H9 (cell line): ENCODE measurements around the gene PTPRB. TPM values are rescaled to one million over a fixed set of nuclear protein-coding genes. Genes with fewer than 3 reads are reported as not detected.
"Not testable (repeated sequence)": the region's sequence is repeated elsewhere in the genome, so short reads cannot be mapped to it uniquely, and the experiment has no call there.

Source experiments
- DNase-seq: peaks from one replicate; pipeline ENCODE4 v3.0.0-alpha.2; 2017
- H2AFZ ChIP-seq: one replicate; pipeline ENCODE4 v1.6.1; 2013; ENCODE audit warnings: mild to moderate bottlenecking, low read length, control low read depth, moderate library complexity
- H2AK5ac ChIP-seq: 2 replicates; pipeline ENCODE4 v1.6.1; 2013; ENCODE audit warnings: low read length, control low read depth, mixed read lengths; ENCODE audit not compliant: insufficient read length
- H2BK120ac ChIP-seq: one replicate; pipeline ENCODE4 v1.6.1; 2013; ENCODE audit warnings: low read depth, mild to moderate bottlenecking, low read length, control low read depth, inconsistent platforms; ENCODE audit not compliant: poor library complexity, severe bottlenecking
- H2BK12ac ChIP-seq: 2 replicates; pipeline ENCODE4 v1.6.1; 2013; ENCODE audit warnings: low read length, control low read depth, mixed read lengths, low read depth; ENCODE audit not compliant: insufficient read length
- H2BK15ac ChIP-seq: 2 replicates; pipeline ENCODE4 v1.6.1; 2013; ENCODE audit warnings: low read depth, low read length, control low read depth
- H2BK20ac ChIP-seq: one replicate; pipeline ENCODE4 v1.6.1; 2013; ENCODE audit warnings: low read depth, mild to moderate bottlenecking, low read length, control low read depth, inconsistent platforms; ENCODE audit not compliant: poor library complexity, severe bottlenecking
- H2BK5ac ChIP-seq: 2 replicates; pipeline ENCODE4 v1.6.1; 2013; ENCODE audit warnings: low read length, control low read depth, mixed read lengths; ENCODE audit not compliant: insufficient read length
- H3K14ac ChIP-seq: 2 replicates; pipeline ENCODE4 v1.6.1; 2013; ENCODE audit warnings: low read length, control low read depth; ENCODE audit not compliant: insufficient read depth
- H3K18ac ChIP-seq: 2 replicates; pipeline ENCODE4 v1.6.1; 2013; ENCODE audit warnings: low read depth, mild to moderate bottlenecking, mixed read lengths, low read length, control low read depth; ENCODE audit not compliant: insufficient read length
- H3K23ac ChIP-seq: 2 replicates; pipeline ENCODE4 v1.6.1; 2013; ENCODE audit warnings: low read length, control low read depth, mixed read lengths, low read depth; ENCODE audit not compliant: insufficient read length
- H3K23me2 ChIP-seq: 2 replicates; pipeline ENCODE4 v1.6.1; 2013; ENCODE audit warnings: low read depth, mild to moderate bottlenecking, mixed read lengths, low read length, control low read depth; ENCODE audit not compliant: insufficient read length, poor library complexity, severe bottlenecking
- H3K27ac ChIP-seq: 2 replicates; pipeline ENCODE4 v1.5.1; 2013; ENCODE audit warnings: low read length, control low read depth, mixed read lengths, low read depth; ENCODE audit not compliant: insufficient read length
- H3K27me3 ChIP-seq: 2 replicates; pipeline ENCODE4 v1.6.1; 2013; ENCODE audit warnings: low read length, control low read depth, inconsistent platforms; ENCODE audit not compliant: insufficient read depth
- H3K4ac ChIP-seq: 2 replicates; pipeline ENCODE4 v1.6.1; 2013; ENCODE audit warnings: low read depth, mild to moderate bottlenecking, control low read depth, inconsistent platforms, low read length, moderate library complexity
- H3K4me1 ChIP-seq: 2 replicates; pipeline ENCODE4 v1.6.1; 2013; ENCODE audit warnings: low read length, control low read depth, inconsistent platforms; ENCODE audit not compliant: insufficient read depth
- H3K4me2 ChIP-seq: 2 replicates; pipeline ENCODE4 v1.6.1; 2013; ENCODE audit warnings: low read length, control low read depth, mixed read lengths; ENCODE audit not compliant: insufficient read length, insufficient read depth
- H3K56ac ChIP-seq: 2 replicates; pipeline ENCODE4 v1.6.1; 2013; ENCODE audit warnings: low read depth, mild to moderate bottlenecking, mixed read lengths, low read length, control low read depth; ENCODE audit not compliant: insufficient read length
- H3K79me1 ChIP-seq: 2 replicates; pipeline ENCODE4 v1.6.1; 2013; ENCODE audit warnings: low read depth, mild to moderate bottlenecking, moderate library complexity, low read length, control low read depth, inconsistent platforms; ENCODE audit not compliant: insufficient read depth, poor library complexity, severe bottlenecking
- H3K79me2 ChIP-seq: 2 replicates; pipeline ENCODE4 v1.6.1; 2013; ENCODE audit warnings: low read length, control low read depth, inconsistent platforms; ENCODE audit not compliant: insufficient read depth
- H3K9ac ChIP-seq: 2 replicates; pipeline ENCODE4 v1.6.1; 2013; ENCODE audit warnings: low read length, control low read depth, mixed read lengths; ENCODE audit not compliant: insufficient read length; ENCODE audit errors: extremely low read depth
- H3K9me3 ChIP-seq: one replicate; pipeline ENCODE4 v1.6.1; 2013; ENCODE audit warnings: low read depth, low read length, inconsistent platforms; ENCODE audit not compliant: control insufficient read depth
- H3T11ph ChIP-seq: one replicate; pipeline ENCODE4 v1.6.1; 2013; ENCODE audit warnings: mild to moderate bottlenecking, low read length, control low read depth, inconsistent platforms
- H4K20me1 ChIP-seq: one replicate; pipeline ENCODE4 v1.6.1; 2013; ENCODE audit not compliant: control insufficient read depth, insufficient read length, insufficient read depth
- H4K5ac ChIP-seq: 2 replicates; pipeline ENCODE4 v1.6.1; 2013; ENCODE audit warnings: low read depth, mild to moderate bottlenecking, mixed read lengths, low read length, control low read depth; ENCODE audit not compliant: insufficient read length
- H4K8ac ChIP-seq: replicated peaks from 2 replicates; pipeline ENCODE4 v1.6.1; 2013; ENCODE audit warnings: low read length, control low read depth, mixed read lengths, low read depth; ENCODE audit not compliant: insufficient read length
- H4K91ac ChIP-seq: 2 replicates; pipeline ENCODE4 v1.6.1; 2013; ENCODE audit warnings: low read depth, mild to moderate bottlenecking, moderate library complexity, mixed read lengths, low read length, control low read depth; ENCODE audit not compliant: insufficient read length
- H3K27ac Mint-ChIP-seq, 3 experiments: 2 replicates in 2 of 3; 3 replicates in 1 of 3; pipeline ENCODE4 v1.8.0; 2020 to 2021; ENCODE audit warnings: mixed read lengths in 3 of 3, mild to moderate bottlenecking in 1 of 3, moderate library complexity in 1 of 3
- H3K27me3 Mint-ChIP-seq: 2 replicates; pipeline ENCODE4 v1.8.0; 2021; ENCODE audit warnings: low read depth, mild to moderate bottlenecking, moderate library complexity, mixed read lengths
- H3K36me3 Mint-ChIP-seq, 3 experiments: 2 replicates in 2 of 3; 3 replicates in 1 of 3; pipeline ENCODE4 v1.8.0; 2020 to 2021; ENCODE audit warnings: low read depth in 3 of 3, mixed read lengths in 3 of 3; ENCODE audit not compliant: insufficient read depth in 1 of 3
- H3K4me1 Mint-ChIP-seq, 2 experiments: 2 replicates each; pipeline ENCODE4 v1.8.0; 2020; ENCODE audit warnings: mixed read lengths in 2 of 2
- H3K4me3 Mint-ChIP-seq, 2 experiments: 2 replicates in 1 of 2; 3 replicates in 1 of 2; pipeline ENCODE4 v1.8.0; 2020 to 2021; ENCODE audit warnings: mild to moderate bottlenecking in 2 of 2, mixed read lengths in 2 of 2, moderate library complexity in 1 of 2
- H3K9me3 Mint-ChIP-seq, 2 experiments: 2 replicates in 1 of 2; 3 replicates in 1 of 2; pipeline ENCODE4 v1.8.0; 2020; ENCODE audit warnings: mild to moderate bottlenecking in 2 of 2, mixed read lengths in 2 of 2, moderate library complexity in 1 of 2
- total RNA-seq: library from RNA; stranded (reverse); gene quantifications from 2 replicates; pipeline ENCODE4 v1.2.1, GENCODE V29; 2021

PTPRB gene
- total RNA-seq, 1 experiment from 2014 or later, result 1.4 TPM

DNA sequence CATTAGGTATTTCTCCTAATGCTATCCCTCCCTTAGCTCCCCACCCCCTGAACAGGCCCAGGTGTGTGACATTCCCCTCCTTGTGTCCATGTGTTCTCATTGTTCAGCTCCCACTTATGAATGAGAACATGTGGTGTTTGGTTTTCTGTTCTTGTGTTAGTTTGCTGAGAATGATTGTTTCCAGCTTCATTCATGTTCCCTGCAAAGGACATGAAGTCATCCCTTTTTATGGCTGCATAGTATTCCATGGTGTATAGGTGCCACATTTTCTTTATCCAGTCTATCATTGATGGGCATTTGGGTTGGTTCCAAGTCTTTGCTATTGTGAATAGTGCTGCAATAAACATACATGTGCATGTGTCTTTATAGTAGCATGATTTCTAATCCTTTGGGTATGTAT, 146.3 kb downstream of the PTPRB start:
- H3K27me3 Mint-ChIP-seq, DNase-seq, H4K20me1 ChIP-seq, H3K23me2 ChIP-seq, H3K79me2 ChIP-seq, H3K4me1 ChIP-seq, H2AK5ac ChIP-seq, H3K14ac ChIP-seq, H3K18ac ChIP-seq, H3K27ac Mint-ChIP-seq, H3K79me1 ChIP-seq, H3K9ac ChIP-seq, H3K4me1 Mint-ChIP-seq, H3K4me3 Mint-ChIP-seq, H2BK120ac ChIP-seq, H3K23ac ChIP-seq, H2AFZ ChIP-seq, H4K91ac ChIP-seq, H3K4ac ChIP-seq, H4K8ac ChIP-seq, H2BK5ac ChIP-seq, H3K27me3 ChIP-seq, H2BK20ac ChIP-seq, H3K27ac ChIP-seq, H3K9me3 ChIP-seq, H2BK12ac ChIP-seq, H3K4me2 ChIP-seq, H3T11ph ChIP-seq, H3K56ac ChIP-seq, H4K5ac ChIP-seq, H2BK15ac ChIP-seq: not testable (repeated sequence)
- H3K9me3 Mint-ChIP-seq, result peaks cover 18 to 47% of the 10 kb centered on the region in 2 experiments
- peaks cover 7 to 12% (median 11%) of the 10 kb centered on the region in 3 experiments; a peak in 6 of 7 replicates for H3K36me3 Mint-ChIP-seq
